Karpas-422 (cell line): ENCODE results near the gene NEK1. TPM values are rescaled to one million over a fixed set of nuclear protein-coding genes. Genes with fewer than 3 reads are reported as not detected.
"Not testable (repeated sequence)": the region's sequence is repeated elsewhere in the genome, so short reads cannot be mapped to it uniquely, and the experiment has no call there.

Experiments
- DNase-seq: peaks from one replicate; pipeline ENCODE4 v3.0.0-alpha.2; 2015
- H2AFZ ChIP-seq: fragments of 200-600 bp; sonication (generic); 2 replicates; pipeline ENCODE4 v1.6.1; 2014; ENCODE audit warnings: antibody characterized with exemption, low read length, mixed read lengths
- H3K27ac ChIP-seq: fragments of 200-600 bp; sonication (generic); 2 replicates; pipeline ENCODE4 v1.5.1; 2014; ENCODE audit warnings: mild to moderate bottlenecking, low read length, moderate library complexity
- H3K27me3 ChIP-seq: fragments of 200-600 bp; sonication (generic); 2 replicates; pipeline ENCODE4 v1.6.1; 2014; ENCODE audit warnings: low read length, mixed read lengths
- H3K36me3 ChIP-seq: fragments of 200-600 bp; sonication (generic); 2 replicates; pipeline ENCODE4 v1.6.1; 2014; ENCODE audit warnings: low read length, mixed read lengths; ENCODE audit not compliant: insufficient read depth
- H3K4me1 ChIP-seq: fragments of 200-600 bp; sonication (generic); 2 replicates; pipeline ENCODE4 v1.6.1; 2014; ENCODE audit warnings: mild to moderate bottlenecking, low read length, mixed read lengths
- H3K4me2 ChIP-seq: fragments of 200-600 bp; sonication (generic); 2 replicates; pipeline ENCODE4 v1.6.1; 2014; ENCODE audit warnings: low read length, low read depth, mild to moderate bottlenecking; ENCODE audit not compliant: poor library complexity, severe bottlenecking
- H3K4me3 ChIP-seq: fragments of 200-600 bp; sonication (generic); 2 replicates; pipeline ENCODE4 v1.5.1; 2014; ENCODE audit warnings: mild to moderate bottlenecking, antibody characterized with exemption, low read length, mixed read lengths
- H3K79me2 ChIP-seq: fragments of 200-600 bp; sonication (generic); 2 replicates; pipeline ENCODE4 v1.6.1; 2014; ENCODE audit warnings: mild to moderate bottlenecking, low read length, mixed read lengths
- H3K9ac ChIP-seq: fragments of 200-600 bp; sonication (generic); 2 replicates; pipeline ENCODE4 v1.6.0; 2014; ENCODE audit warnings: low read length
- H3K9me2 ChIP-seq: fragments of 200-600 bp; sonication (generic), shearing (Covaris generic); replicated peaks from 2 replicates; pipeline ENCODE4 v1.6.0; 2014; ENCODE audit warnings: mild to moderate bottlenecking, low read length, moderate library complexity; ENCODE audit not compliant: insufficient read depth
- H3K9me3 ChIP-seq: fragments of 300-700, 200-600 bp; sonication (generic); 2 replicates; pipeline ENCODE4 v1.6.1; 2014; ENCODE audit warnings: low read length, mixed read lengths
- H4K20me1 ChIP-seq: fragments of 200-600 bp; sonication (generic); 2 replicates; pipeline ENCODE4 v1.6.1; 2014; ENCODE audit warnings: mild to moderate bottlenecking, antibody characterized with exemption, low read length, low read depth; ENCODE audit not compliant: insufficient read depth
- total RNA-seq: library from RNA; depleted of rRNA; stranded (reverse); fragments of >200 nt; shearing (Covaris generic); gene quantifications from 2 replicates; pipeline ENCODE4 v1.2.3, GENCODE V29; 2014; ENCODE audit warnings: low replicate concordance

NEK1 gene
- total RNA-seq, 1 experiment from 2014 or later, result 9.4 TPM

GRCh38 chr4:169530048-169530447 is 82.3 kb downstream of the NEK1 start:
- Histone ChIP-seq H3K9ac (no peak overlapping the region), H3K4me3 (no peak overlapping the region), H3K9me2 (no peaks in the 10 kb centered on the region), H4K20me1 (no peaks in the 10 kb centered on the region), H2AFZ (no peak overlapping the region), H3K36me3 (no peaks in the 10 kb centered on the region), H3K9me3 (no peaks in the 10 kb centered on the region), H3K27ac (no peak overlapping the region), H3K79me2 (no peaks in the 10 kb centered on the region), H3K27me3 (no peaks in the 10 kb centered on the region), H3K4me1 (no peaks in the 10 kb centered on the region), H3K4me2 (no peak overlapping the region)
- DNase-seq, result no peak

- Histone ChIP-seq H3K9me3 (no peaks in the 10 kb centered on the region), H3K4me3 (no peak overlapping the region), H3K9ac (no peak overlapping the region), H3K36me3 (no peaks in the 10 kb centered on the region; the same call in 1 of the 2 replicates), H3K4me1 (no peaks in the 10 kb centered on the region), H3K27me3 (no peaks in the 10 kb centered on the region), H4K20me1 (no peaks in the 10 kb centered on the region), H2AFZ (no peak overlapping the region), H3K4me2 (no peak overlapping the region), H3K27ac (no peak overlapping the region), H3K79me2 (no peaks in the 10 kb centered on the region), H3K9me2 (no peaks in the 10 kb centered on the region)
- no peak for DNase-seq
Measured at GRCh38 chr4:169523796-169524195, 88.6 kb downstream of the NEK1 start.

GRCh38 chr4:169510617-169511016 is 101.8 kb downstream of the NEK1 start:
- no peak overlapping the region for H2AFZ ChIP-seq
- H4K20me1 ChIP-seq, result no peaks in the 10 kb centered on the region

GRCh38 chr4:169506903-169507302 is 105.5 kb downstream of the NEK1 start:
- no peak overlapping the region for H2AFZ ChIP-seq
- peaks cover 7% of the 10 kb centered on the region; the same call in 1 of the 2 replicates for H3K36me3 ChIP-seq
- no peaks in the 10 kb centered on the region for H3K79me2 ChIP-seq
- no peaks in the 10 kb centered on the region for H3K4me1 ChIP-seq
- H3K4me2 ChIP-seq, result no peak overlapping the region
- H3K27me3 ChIP-seq, result no peaks in the 10 kb centered on the region
- no peak overlapping the region for H3K27ac ChIP-seq
- no peaks in the 10 kb centered on the region for H3K9me2 ChIP-seq
- no peak overlapping the region for H3K4me3 ChIP-seq
- H4K20me1 ChIP-seq, result no peaks in the 10 kb centered on the region
- no peaks in the 10 kb centered on the region for H3K9me3 ChIP-seq
- H3K9ac ChIP-seq, result no peak overlapping the region
- DNase-seq, result no peak

More at GRCh38 chr4:169510617-169511016, 101.8 kb downstream of the NEK1 start:
- Histone ChIP-seq H3K36me3 (peaks cover under 1% of the 10 kb centered on the region; the same call in 1 of the 2 replicates), H3K27me3 (no peaks in the 10 kb centered on the region), H3K4me1 (no peaks in the 10 kb centered on the region), H3K79me2 (no peaks in the 10 kb centered on the region), H3K27ac (no peak overlapping the region), H3K4me3 (no peak overlapping the region), H3K9me3 (no peaks in the 10 kb centered on the region), H3K9me2 (no peaks in the 10 kb centered on the region), H3K9ac (no peak overlapping the region), H3K4me2 (no peak overlapping the region)
- DNase-seq, result no peak

- not testable (repeated sequence) for H3K9me3 ChIP-seq, DNase-seq, H3K79me2 ChIP-seq, H3K27ac ChIP-seq, H3K9ac ChIP-seq, H3K27me3 ChIP-seq, H3K9me2 ChIP-seq, H4K20me1 ChIP-seq, H3K4me3 ChIP-seq, H3K4me2 ChIP-seq, H2AFZ ChIP-seq, H3K4me1 ChIP-seq
- peaks cover 12% of the 10 kb centered on the region; the same call in 1 of the 2 replicates for H3K36me3 ChIP-seq
Measured at GRCh38 chr4:169499907-169500306, 112.5 kb downstream of the NEK1 start.

- H3K79me2 ChIP-seq, H3K4me1 ChIP-seq, H3K9ac ChIP-seq, H3K4me3 ChIP-seq, H3K4me2 ChIP-seq, DNase-seq, H3K9me2 ChIP-seq, H3K36me3 ChIP-seq, H3K27ac ChIP-seq, H2AFZ ChIP-seq, H3K27me3 ChIP-seq, H3K9me3 ChIP-seq, H4K20me1 ChIP-seq: not testable (repeated sequence)
Measured at GRCh38 chr4:169494234-169494633, 118.1 kb downstream of the NEK1 start.

GRCh38 chr4:169493164-169493524 is 119.2 kb downstream of the NEK1 start:
- Histone ChIP-seq H3K9me2 (no peaks in the 10 kb centered on the region), H3K4me1 (no peaks in the 10 kb centered on the region), H3K9ac (no peak overlapping the region), H3K9me3 (no peaks in the 10 kb centered on the region), H3K27me3 (no peaks in the 10 kb centered on the region), H2AFZ (no peak overlapping the region), H3K36me3 (no peaks in the 10 kb centered on the region), H3K4me2 (no peak overlapping the region), H3K27ac (no peak overlapping the region), H4K20me1 (no peaks in the 10 kb centered on the region), H3K4me3 (no peak overlapping the region), H3K79me2 (no peaks in the 10 kb centered on the region)
- no peak for DNase-seq

- Histone ChIP-seq H3K4me1 (no peaks in the 10 kb centered on the region), H3K9me2 (no peaks in the 10 kb centered on the region), H3K4me2 (no peak overlapping the region), H2AFZ (no peak overlapping the region), H3K27me3 (no peaks in the 10 kb centered on the region), H3K79me2 (no peaks in the 10 kb centered on the region), H3K27ac (no peak overlapping the region), H4K20me1 (no peaks in the 10 kb centered on the region), H3K36me3 (no peaks in the 10 kb centered on the region), H3K9ac (no peak overlapping the region), H3K4me3 (no peak overlapping the region), H3K9me3 (no peaks in the 10 kb centered on the region)
- peak; percentile 67 for DNase-seq
Measured at GRCh38 chr4:169492436-169493163, 119.8 kb downstream of the NEK1 start.
